ENCODE measurements around the gene CLEC16A.

GRCh38 chr16:10927497-10928112 is 16.8 kb upstream of the CLEC16A start:
- TF ChIP-seq CTCF (IDR thresholded peaks at IDR 0.05; ENCODE audit: insufficient read depth, low read length) (no peak), POLR2AphosphoS5 (IDR thresholded peaks at IDR 0.05; ENCODE audit: low read depth) (no peak)

Measured in HL-60 (cell line).